ENCODE measurements around the gene FOXP1.

Gene FOXP1

GRCh38 chr3:71583566-71584393, at the start of gene FOXP1:
Gene FOXP1 (minus strand): TSS chr3:71583728. CDS start chr3:71198381, 385,347 bp downstream.
- peak in 13 of 14 donors; percentile 61 to 91 (median 81) for DNase-seq

DNA sequence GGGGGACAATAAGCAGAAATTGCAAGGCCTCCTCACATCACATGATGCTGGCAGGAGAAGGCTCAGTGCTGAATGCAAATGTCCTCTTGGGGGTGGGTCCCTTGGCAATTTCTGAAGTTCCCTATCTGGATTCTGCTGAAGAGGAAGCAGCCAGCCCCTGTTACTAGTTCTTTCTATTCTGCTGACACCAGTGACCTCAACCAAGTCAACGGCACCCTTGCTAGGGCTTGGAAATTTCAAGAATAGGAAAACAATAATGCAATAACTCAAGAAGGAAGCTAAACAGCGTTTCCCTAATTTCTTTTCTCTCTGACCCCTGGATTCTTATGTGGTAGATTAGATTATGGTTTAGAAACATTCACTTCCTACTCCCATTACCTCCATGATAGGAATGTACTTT, 46.2 kb upstream of the FOXP1 start:
- no peak for DNase-seq

GRCh38 chr3:71629289-71629688, 45.8 kb upstream of the FOXP1 start:
- DNase-seq: no peak

DNA sequence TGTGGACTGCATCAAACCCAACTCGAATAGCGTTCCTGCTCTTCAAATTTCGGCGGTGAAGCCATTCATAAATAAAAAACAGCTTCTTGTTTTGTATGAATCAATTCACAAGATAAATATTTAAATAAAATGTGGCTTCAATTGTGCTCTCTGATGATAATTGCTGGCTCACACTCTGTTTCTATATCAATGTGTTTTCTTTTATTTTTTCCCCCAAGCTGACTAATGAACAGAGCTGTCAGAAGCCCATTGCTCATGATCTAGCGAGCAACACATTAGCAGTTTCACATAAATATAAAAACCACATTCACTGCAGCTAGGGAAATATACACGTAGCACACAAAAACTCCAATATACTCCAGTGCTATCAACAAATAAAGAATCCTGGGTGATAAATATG, 45.0 kb upstream of the FOXP1 start:
- no peak for DNase-seq

DNA sequence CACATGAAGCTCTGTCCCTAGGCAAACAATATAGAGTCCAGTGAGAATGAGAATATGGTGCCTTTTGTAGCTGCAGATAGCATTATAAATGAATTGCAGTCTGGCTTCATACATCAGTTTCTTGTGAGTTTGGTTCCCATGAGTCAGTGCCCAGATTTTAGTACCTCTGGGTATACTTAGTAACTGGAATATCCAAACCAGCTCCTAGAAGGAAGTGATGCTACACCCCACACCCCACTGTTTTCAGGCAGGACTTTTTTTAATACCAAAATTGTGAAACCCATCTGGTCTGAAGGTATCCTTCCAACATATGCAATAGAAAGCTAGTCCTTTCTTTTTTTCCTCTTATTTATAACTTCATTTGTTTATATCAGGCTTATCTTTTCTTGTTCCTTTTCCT, 42.1 kb upstream of the FOXP1 start:
- DNase-seq: no peak

- no peak for DNase-seq
These were observed 38.5 kb upstream of the FOXP1 start for GRCh38 chr3:71621825-71622537.

DNA sequence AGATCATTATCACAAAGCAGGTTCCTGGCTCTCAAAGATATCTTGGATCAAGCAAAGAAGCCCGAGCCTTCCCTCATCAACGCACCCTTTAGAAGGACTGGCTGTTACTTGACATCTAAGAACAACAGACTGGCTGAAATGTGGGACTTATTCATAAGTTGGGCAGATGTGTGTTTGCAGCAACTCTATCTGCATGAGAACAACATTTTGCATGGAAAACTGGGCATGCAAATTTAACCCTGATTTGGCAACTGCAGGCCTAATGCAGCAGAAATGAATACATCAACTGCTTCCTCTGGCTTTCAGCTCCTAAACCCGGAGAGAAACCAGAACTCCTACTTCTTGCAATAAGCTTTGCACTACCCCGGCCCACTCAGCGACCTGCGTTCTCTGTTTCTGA, 35.0 kb upstream of the FOXP1 start:
- no peak for DNase-seq

DNA sequence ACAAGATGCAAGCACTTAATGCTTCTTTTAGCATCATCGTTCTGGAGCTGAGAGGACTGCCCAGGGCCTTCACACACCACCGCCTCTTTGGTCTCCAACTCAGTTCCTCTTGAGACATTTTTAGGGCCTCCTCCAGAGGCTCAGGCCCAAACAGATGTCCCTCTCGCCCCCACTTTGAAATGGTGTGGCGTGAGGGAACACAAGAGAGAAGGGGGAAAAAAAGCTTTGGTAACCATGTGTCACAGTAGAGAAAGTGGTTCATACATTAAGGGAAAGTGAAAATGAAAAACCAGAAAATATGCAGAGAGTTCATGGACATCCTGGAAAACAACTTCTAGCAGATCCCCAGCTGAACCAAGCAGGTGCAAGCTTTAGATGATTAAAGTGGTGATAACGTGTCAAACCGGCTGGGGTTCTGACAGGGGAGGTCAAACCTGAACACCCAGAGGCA, 33.1 kb upstream of the FOXP1 start:
- no peak for DNase-seq

GRCh38 chr3:71614869-71615268, 31.3 kb upstream of the FOXP1 start:
- DNase-seq: no peak

DNA sequence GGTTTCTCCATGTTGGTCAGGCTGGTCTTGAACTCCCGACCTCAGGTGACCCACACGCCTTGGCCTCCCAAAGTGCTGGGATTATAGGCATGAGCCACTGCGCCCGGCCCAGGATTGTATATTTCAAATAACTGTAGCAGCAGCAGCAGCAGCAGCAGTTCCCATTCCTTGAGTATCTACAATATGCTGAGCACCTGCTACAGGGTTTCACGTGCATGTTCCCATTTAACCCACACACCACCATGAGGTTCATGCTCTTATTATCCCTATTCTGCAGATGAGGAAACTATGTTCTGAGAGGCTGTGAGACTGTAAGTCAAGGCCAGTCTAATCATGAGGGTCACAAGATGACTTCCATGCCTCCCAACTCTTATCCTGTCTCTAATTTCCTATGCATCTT, 30.9 kb upstream of the FOXP1 start:
- no peak for DNase-seq

DNA sequence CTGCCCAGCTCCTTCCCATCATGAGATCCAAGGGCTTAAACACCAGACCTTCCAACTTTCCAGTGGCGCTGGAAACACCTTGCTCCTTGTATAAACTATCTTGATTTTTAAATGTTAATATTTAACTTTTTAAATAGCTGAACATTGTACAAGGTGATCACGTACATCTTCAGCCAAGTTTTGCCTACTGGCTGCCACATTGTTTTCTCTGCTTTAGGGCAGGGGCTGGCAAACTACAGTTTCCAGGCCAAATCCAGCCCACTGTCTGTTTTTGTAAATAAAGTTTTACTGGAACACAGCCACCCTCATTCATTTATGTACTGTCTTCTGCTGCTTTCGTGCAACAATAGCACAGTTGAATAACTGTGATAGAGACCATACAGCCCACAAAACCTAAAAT, 27.6 kb upstream of the FOXP1 start:
- DNase-seq: no peak

DNA sequence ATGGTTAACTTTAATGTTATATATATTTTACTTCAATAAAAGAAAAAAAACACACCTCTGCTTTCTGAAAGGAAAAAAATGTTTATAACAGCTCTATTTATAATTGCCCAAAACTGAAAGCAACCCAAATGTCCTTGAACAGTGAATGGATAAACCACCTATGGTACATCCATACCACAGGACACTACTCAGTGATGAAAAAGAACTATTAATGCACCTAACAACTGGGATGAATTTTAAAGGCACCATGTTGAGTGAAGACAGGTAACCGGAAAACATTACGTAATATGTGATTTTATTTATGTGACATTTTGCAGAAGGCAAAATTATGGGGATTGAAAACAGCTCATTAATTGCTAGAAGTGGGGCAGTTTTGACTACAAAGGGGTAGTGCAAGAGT, 23.8 kb upstream of the FOXP1 start:
- DNase-seq: no peak

DNA sequence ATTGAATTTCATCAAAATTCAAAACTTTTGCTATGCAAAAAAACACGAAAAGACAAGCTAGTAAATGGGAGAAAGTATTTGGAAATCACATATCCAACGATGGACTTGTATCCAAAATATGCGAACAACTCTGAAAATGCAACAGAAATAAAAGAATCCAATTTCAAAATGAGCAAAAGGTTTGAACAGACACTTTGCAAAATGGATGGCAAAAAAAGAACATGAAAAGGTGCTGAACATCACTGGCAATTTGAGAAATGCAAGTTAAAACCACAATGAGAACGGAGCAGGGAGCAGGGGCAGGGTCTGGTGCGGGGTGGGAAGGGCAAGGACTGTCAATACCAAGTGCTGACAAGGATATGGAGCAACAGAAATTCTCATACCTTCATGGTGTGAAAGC, 23.1 kb upstream of the FOXP1 start:
- DNase-seq: no peak

GRCh38 chr3:71602256-71602655, 18.7 kb upstream of the FOXP1 start:
- DNase-seq: no peak

GRCh38 chr3:71601811-71602210, 18.3 kb upstream of the FOXP1 start:
- no peak for DNase-seq

GRCh38 chr3:71600646-71601288, 17.2 kb upstream of the FOXP1 start:
- no peak for DNase-seq

DNA sequence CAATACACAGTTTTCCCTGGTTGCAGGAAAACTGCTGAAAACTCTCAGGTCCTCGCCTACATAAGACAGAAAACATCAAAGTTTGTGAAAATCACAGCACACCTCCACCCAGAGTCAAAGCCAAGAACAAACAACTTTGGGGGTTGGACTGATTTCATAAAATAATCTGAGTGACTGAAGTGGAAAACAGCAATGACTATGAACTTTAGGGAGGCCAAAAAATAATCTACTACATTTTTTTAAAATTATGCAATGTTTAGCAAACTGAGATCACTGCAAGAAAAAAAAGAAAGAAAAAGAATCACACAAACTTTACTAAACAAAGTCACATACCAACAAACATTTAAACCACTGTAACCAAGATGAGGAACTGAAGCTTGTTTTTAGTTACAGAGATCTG, 15.9 kb upstream of the FOXP1 start:
- no peak for DNase-seq

DNA sequence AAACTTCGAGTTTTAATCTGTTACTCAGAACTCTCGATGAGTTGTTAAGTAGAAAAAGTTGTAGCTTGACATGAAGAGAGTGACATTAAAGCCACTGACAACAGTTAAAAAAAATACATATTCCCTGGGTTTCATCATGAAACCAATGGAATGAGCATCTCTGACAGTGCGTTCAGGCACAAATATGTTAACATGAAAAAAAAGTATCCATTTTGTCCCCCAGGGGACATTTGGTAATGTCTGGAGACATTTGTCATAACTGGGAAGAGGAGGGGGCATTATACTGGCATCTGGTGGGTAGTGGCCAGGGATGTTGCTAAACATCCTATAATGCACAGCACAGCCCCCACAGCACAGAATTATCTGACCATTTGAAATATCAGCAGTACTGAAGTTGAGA, 14.8 kb upstream of the FOXP1 start:
- DNase-seq: no peak

DNA sequence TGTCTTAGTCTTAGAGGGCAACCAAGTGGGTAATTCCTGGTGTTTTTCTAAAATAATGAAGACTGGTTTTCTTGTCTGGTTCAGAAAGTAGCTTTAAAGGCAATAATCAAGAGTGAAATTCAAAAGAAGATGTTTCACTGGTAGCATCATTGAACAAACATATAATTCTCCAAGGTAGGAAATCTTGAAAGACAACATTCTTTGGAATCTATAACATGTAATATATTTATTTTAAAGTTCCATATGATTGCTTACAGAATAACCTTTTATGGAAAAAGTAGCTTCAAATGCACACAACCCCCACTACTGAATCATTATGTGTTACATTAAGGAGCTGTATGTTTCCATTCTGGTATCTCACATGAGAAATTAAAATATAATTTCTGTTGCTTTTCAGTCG, 13.8 kb upstream of the FOXP1 start:
- no peak for DNase-seq

GRCh38 chr3:71593106-71593505, 9.6 kb upstream of the FOXP1 start:
- DNase-seq: no peak

DNA sequence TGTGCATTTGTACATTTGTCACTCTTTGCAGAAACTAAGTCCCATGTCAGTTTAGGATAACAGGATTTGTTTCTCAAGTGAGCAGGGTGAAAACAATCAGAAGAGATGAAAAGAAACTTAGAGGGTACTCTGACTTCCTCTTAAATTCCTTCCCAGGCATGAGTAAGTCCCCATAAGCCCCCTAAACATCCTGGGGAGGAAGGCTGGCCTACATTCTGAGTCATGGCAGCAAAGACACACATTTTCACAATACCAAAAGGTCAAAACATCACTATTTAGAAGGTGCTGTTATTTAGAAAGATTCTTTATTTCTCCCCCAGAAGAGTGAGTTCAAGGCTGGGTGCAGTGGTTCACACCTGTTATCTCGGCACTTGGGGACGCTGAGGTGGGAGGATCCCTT, 7.6 kb upstream of the FOXP1 start:
- DNase-seq: no peak

DNA sequence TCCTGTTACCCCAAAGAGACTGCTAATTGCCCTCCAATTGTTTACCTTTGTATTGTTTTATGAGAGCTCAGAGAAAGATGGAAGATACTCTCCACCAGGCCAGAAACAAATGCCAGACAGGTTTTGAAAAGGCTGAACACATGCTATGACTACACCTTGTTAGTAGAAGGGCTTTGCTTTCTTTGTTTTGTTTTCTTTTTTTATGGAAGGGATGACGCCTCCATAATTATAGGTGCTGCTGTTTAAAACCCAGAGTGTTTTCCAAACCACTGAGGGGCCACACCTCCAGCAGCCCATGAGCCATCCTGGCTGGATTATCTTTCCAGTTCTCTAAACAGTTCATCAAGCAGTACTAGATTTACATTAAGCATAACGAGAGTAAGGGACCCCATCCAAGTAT, 5.6 kb upstream of the FOXP1 start:
- DNase-seq: no peak

GRCh38 chr3:71587958-71588357, 4.4 kb upstream of the FOXP1 start:
- DNase-seq: no peak

DNA sequence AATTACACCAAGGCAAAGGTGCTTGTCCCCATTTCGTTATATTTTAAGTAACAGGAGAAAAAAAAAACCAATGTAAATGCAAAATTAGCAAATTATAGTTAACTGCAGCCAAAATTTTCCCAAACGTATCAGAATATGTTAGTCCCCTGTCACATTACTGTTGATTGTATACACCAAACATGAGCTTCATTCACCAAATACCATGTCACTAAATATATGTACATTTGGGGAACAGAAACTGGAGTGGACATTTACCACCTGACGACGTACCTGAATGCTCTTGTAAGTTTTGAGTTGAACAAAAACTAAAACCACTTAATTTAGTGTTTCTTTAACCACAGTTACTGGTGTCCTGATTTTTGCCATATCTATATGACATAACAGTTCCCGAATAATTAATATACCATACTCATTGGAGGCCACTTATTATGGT, 3.3 kb upstream of the FOXP1 start:
- no peak for DNase-seq
